ENCODE measurements around the gene WDFY2. TPM values are rescaled to one million over a fixed set of nuclear protein-coding genes. Genes with fewer than 3 reads are reported as not detected.

The WDFY2 gene
- total RNA-seq, 4 donors from 2014 or later: 17.6 to 36.4 (median 22.0) TPM

DNA sequence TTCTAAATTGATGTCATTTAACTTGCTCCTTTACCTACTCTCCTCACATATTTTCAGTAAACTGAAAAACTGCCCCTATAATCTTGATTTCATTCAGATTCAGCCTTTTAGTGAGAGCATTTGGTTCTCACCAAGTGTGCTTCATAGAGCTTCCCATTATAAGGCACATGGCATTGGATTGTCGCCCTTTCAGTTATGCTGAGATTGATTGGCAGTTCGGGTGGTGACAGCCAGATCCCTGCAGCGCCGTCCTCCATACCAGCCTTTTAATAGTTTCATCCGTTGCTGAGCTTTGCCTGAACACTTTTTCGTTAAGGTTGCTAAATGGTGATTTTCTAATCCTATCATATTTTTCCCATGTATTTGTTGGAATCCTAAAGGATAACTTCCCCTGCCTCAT lies 139.3 kb downstream of the WDFY2 start:
- TF ChIP-seq, protein P1, sequence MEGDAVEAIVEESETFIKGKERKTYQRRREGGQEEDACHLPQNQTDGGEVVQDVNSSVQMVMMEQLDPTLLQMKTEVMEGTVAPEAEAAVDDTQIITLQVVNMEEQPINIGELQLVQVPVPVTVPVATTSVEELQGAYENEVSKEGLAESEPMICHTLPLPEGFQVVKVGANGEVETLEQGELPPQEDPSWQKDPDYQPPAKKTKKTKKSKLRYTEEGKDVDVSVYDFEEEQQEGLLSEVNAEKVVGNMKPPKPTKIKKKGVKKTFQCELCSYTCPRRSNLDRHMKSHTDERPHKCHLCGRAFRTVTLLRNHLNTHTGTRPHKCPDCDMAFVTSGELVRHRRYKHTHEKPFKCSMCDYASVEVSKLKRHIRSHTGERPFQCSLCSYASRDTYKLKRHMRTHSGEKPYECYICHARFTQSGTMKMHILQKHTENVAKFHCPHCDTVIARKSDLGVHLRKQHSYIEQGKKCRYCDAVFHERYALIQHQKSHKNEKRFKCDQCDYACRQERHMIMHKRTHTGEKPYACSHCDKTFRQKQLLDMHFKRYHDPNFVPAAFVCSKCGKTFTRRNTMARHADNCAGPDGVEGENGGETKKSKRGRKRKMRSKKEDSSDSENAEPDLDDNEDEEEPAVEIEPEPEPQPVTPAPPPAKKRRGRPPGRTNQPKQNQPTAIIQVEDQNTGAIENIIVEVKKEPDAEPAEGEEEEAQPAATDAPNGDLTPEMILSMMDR (IDR thresholded peaks at IDR 0.05; ENCODE audit: low read depth): no peak

DNA sequence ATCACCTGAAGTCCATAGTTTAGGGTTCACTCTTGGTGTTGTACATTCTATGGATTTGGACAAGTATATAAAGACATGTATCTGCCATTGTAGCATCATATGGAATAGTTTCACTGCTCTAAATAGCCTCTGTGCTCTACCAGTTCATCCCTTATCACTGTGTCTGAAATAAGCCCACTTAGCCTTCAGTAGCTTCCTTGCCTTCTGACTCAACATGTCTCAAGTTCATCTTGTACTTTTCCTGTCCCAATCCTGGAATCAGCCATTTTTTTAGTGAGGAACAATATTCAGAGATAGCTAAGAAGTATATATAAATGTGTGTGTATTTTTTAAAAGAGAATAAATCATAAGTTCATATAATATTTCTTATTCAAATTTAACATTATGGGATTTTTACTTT lies 140.5 kb downstream of the WDFY2 start:
- TF ChIP-seq, protein P1 (IDR thresholded peaks at IDR 0.05; ENCODE audit: low read depth): no peak

DNA sequence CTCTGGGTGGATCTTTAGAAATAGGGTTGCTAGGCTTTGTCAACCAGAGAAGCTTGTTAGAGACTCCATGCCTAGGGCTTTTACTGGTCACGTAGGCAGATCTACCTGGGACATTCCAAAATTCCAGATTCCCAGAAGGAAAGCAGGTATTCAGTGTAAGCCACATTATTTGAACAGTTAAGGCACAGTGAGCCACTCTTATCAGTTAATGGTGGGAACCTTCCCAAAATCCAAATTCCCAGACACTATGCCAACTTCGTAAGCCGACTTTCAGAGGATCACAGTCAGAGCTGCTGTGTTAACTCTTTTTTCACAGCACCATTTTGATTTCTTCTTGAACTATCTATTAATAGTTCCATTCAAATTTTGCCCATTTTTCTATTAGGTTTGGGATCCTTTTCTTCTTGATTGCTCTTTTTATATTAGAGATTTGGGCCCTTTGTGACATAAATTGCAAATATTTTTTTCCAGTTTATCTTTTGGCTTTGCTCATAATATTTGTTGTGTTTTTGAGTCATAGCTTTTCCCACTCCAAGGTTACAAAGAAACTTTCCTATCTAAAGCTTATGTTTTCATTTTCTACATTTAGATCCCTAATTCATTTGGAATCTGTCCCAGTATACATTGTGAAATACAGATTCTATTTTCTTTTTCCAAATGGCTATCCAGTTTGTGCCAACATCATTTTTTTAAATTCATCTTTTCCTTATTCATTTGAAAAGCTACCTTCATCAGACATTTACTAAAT lies 142.4 kb downstream of the WDFY2 start:
- TF ChIP-seq, protein P1 (IDR thresholded peaks at IDR 0.05; ENCODE audit: low read depth): no peak

DNA sequence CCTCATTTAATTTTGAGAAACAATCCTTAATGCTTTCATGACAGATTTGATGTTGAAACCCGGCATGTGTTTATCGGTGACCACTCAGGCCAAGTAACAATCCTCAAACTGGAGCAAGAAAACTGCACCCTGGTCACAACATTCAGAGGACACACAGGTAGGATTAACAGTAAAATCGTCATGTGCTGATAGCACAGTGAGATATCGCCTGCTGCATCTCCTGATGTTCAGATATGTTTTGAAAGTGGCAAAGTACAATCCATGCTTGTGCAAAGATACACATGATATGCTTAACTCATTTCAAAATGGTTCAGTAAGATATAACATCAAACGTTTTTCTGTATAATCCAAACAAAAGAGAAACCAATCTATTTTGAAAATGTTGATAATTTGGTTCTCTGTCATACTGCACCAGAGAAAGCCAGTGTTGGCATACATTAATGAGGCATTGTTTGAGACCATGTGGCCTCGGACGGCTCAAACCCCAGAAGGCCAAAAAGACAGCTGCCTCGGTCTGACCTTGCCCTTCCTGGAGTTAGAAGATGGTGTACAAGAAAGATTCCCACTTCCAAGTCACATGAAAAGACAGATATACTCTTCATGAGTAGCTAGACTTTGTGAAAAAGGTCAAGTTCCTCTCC lies 143.5 kb downstream of the WDFY2 start:
- TF ChIP-seq, protein P1 (IDR thresholded peaks at IDR 0.05; ENCODE audit: low read depth): no peak

DNA sequence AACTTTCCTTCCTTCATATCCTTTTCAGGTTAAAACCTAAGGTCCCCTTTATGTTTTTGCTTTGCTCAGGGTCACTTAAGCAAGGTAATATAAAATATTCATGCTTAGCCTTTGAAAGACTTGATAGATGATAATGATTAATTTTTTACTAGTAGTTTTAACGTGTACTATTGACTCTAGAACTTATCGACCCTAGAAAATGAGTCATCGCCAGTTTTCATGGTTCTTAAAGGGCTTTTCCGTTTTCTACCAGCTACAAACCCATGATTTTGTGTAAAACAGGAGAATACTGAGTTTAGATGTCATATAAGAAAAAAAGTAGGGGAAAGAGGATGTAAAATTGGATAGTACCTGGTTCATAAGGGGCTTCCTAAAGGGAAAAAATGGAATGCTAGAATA lies 144.0 kb downstream of the WDFY2 start:
- TF ChIP-seq, protein P1 (IDR thresholded peaks at IDR 0.05; ENCODE audit: low read depth): no peak

DNA sequence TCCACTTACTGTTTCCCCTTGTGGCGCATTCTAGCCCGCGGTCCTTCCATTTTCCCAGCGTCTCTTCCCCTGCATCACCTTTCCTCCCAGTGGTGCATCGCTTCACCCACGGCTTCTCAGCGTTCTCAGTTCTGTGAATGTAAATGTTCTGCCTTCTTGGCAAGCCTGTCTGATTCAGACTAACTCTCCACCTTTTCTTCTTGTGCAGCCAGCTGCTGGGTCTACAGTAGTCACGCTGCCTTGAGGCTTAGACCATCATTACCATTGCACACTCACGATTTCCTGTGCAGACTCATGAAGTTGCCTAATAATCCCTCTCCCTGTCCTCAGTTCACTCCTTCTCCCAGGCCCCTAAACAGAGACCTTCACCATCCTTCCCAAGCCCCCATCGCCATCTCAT lies 144.7 kb downstream of the WDFY2 start:
- TF ChIP-seq, protein P1 (IDR thresholded peaks at IDR 0.05; ENCODE audit: low read depth): no peak

DNA sequence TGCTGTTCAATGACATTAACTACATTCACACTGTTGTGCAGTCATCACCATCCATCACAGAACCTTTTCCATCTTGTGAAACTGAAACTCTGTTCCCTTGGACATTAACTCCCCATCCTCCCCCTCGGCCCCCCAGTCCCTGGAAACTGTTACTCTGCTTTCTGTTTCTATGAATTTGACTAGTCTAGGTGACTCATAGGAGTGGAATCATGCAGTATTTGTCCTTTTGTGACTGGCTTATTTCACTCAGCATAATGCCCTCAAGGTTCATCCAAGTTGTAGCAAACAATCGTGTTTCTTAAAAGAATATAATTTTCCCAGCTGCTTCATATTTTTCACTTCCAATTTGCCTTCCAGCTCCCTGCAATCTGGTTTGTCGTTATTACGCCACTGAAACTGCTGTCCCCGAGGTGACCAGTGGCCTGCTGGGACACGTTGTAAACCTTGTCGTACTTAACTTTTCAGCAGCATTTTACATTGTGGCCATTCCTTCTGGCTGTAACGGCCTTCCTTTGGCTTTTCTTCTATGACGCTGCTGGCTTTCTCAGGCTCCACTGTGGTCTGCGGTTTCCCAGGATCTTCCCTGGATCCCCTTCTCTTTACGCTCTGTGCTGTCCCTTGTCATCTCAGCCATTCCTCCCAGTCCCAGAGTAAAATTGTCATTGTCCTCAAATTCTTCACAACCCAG lies 145.7 kb downstream of the WDFY2 start:
- TF ChIP-seq, protein P1 (IDR thresholded peaks at IDR 0.05; ENCODE audit: low read depth): no peak

All from subcutaneous adipose tissue (tissue), 4 donors.